Motor neuron (in vitro differentiated cells): ENCODE measurements around the gene ECI2. TPM values are rescaled to one million over a fixed set of nuclear protein-coding genes. Genes with fewer than 3 reads are reported as not detected.

Source experiments
- ATAC-seq, 8 experiments: fragments of 200-7000 bp; cut with Tn5 transposase; replicated peaks in 6 of 8; 2 replicates each; pipeline ENCODE4 v1.8.0; 2021; ENCODE audit warnings: mild to moderate bottlenecking in 8 of 8, moderate library complexity in 8 of 8
- H3K27ac ChIP-seq, 2 donors: fragments of 250-450 bp; sonication (Bioruptor Pico); 2 replicates each; pipeline ENCODE4 v1.9.0; 2021; ENCODE audit warnings: antibody characterized with exemption in 2 of 2, mild to moderate bottlenecking in 2 of 2, moderate library complexity in 1 of 2
- H3K4me1 ChIP-seq, 2 donors: fragments of 250-450 bp; sonication (Bioruptor Pico); replicated peaks in 1 of 2; 2 replicates each; pipeline ENCODE4 v1.6.1; 2021; ENCODE audit warnings: antibody characterized with exemption in 2 of 2, mild to moderate bottlenecking in 2 of 2, moderate library complexity in 1 of 2
- H3K4me3 ChIP-seq, 5 donors: fragments of 250-450 bp; sonication (Bioruptor Pico); 2 replicates each; pipeline ENCODE4 v1.9.0; 2021; ENCODE audit warnings: antibody characterized with exemption in 5 of 5, mild to moderate bottlenecking in 5 of 5, moderate library complexity in 4 of 5
- WGBS, 10 experiments: fragments of 450-650 bp; shearing (Covaris generic); methylation state at CpG; one replicate each; pipeline ENCODE4 v1.0.0; 2022; 5-methylcytosine and 5-hydroxymethylcytosine counted together
- in situ Hi-C, 9 experiments: fragments of 400-800 bp; cut with MboI; loops; one replicate each; pipeline ENCODE4 v1.15.0; 2021; ENCODE audit warnings: low sequenced_read_pairs in 9 of 9, low pct_unique_long_range_greater_than_20kb in 2 of 9; ENCODE audit not compliant: unreplicated experiment in 9 of 9
- total RNA-seq, 8 experiments: library from RNA; unstranded; fragments of 300-600 nt; gene quantifications; 2 replicates each; pipeline versions ENCODE4 v1.2.3 to v1.2.4, GENCODE V29; 2022

ECI2 gene
- total RNA-seq, 8 experiments from 2014 or later: 22.5 to 76.5 (median 40.2) TPM

DNA sequence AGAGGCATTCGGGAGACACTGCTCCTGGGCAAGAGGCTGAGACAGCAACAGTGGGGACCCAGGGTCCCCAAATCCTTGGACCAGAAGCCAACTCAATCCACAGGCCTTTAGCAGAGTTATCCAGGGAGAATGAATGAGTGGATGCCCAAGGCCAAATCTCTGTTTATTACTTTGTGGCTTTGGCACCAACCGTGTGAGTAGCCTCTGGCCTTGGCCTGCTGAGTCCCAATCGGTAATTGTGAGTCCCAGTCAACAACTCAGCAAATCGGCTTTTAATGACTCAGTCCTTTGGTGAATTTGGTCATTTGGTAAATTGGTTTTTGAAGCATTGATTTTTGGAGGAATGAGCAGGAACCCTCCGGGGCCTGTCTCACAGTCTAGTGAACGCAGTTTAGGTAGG lies 29.1 kb upstream of the ECI2 start:
- no peak overlapping the region for H3K4me3 ChIP-seq
- no peak overlapping the region for H3K27ac ChIP-seq
- 80 to 100% (median 97%) methylated on average over 1 to 6 of the region's 6 CpGs; no CpG with 5 or more reads in 3 of the 10 experiments for WGBS, 10 experiments
- peaks cover 13 to 23% of the 10 kb centered on the region in 2 donors for H3K4me1 ChIP-seq
- ATAC-seq: no peak
- in situ Hi-C loops: loop anchor here in 1 of 9 experiments (25.0 kb wide), 1 partner anchor 102 kb away; no protein-coding TSS in a partner anchor

- 64 to 100% (median 87%) methylated on average over 1 to 4 of the region's 4 CpGs; no CpG with 5 or more reads in 1 of the 10 experiments for WGBS, 10 experiments
- Histone ChIP-seq H3K4me1 (peaks cover 13 to 22% of the 10 kb centered on the region in 2 donors), H3K27ac (no peak overlapping the region), H3K4me3 (no peak overlapping the region)
- peak in 5 of 8 experiments; percentile 70 to 85 (median 78) for ATAC-seq
- in situ Hi-C loops: loop anchor here in 1 of 9 experiments (25.0 kb wide), 1 partner anchor 102 kb away; no protein-coding TSS in a partner anchor
These were observed 28.7 kb upstream of the ECI2 start for GRCh38 chr6:4164117-4164442.

- Histone ChIP-seq H3K4me3 (no peak overlapping the region), H3K4me1 (peaks cover 13 to 19% of the 10 kb centered on the region in 2 donors), H3K27ac (no peak overlapping the region)
- in situ Hi-C loops: loop anchor here in 1 of 9 experiments (25.0 kb wide), 1 partner anchor 101 kb away; no protein-coding TSS in a partner anchor
- 60 to 100% (median 84%) methylated on average over 2 to 10 of the region's 10 CpGs for WGBS, 10 experiments
- peak in 5 of 8 experiments; percentile 41 to 64 (median 51) for ATAC-seq
These were observed 28.2 kb upstream of the ECI2 start for GRCh38 chr6:4163408-4164116.

DNA sequence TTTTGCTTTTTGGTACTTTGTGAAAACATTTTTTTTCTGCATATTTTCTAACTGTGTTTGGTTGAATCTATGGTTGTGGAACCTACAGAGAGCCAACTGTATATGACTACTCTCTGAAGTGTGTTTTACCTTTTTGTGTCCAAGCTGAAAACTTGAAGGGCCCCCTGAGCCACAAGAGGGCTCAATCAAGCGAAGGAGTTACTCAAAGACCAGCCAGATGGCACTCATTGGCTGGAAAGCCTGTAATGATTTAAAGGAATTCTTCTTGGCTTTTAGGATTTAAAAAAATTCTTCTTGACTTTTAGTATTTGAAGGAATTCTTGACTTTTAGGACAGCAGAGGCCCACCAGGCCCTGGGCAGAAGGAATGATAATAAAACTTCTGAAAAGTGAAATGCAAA lies 27.0 kb upstream of the ECI2 start:
- 0 to 100% (median 80%) methylated on average over 1 of the region's 1 CpG; no CpG with 5 or more reads in 1 of the 10 experiments for WGBS, 10 experiments
- no peak overlapping the region for H3K27ac ChIP-seq
- H3K4me1 ChIP-seq: peaks cover 13 to 19% of the 10 kb centered on the region in 2 donors
- H3K4me3 ChIP-seq: no peak overlapping the region
- ATAC-seq: no peak
- in situ Hi-C loops: loop anchor here in 1 of 9 experiments (25.0 kb wide), 1 partner anchor 100 kb away; no protein-coding TSS in a partner anchor

DNA sequence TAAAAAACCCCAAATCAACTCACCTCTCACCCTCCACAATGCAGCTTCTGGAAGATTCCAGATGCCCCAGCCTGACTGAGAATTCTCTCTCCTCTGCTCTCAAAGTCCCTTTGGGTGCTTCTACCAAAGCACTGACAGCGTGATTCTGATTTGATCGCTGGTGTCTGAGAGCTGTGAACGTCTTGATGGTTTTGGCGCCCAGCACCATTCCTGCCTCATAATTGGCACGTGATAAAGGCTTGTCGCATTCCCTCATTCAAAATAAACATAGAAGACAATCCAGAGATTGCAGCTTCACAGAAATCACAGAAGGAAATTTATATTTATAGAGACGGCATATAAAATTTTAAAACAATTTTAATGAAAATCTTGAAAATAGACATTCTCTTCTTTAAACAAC lies 24.1 kb upstream of the ECI2 start:
- Histone ChIP-seq H3K4me3 (no peak overlapping the region), H3K27ac (no peak overlapping the region), H3K4me1 (peaks cover 6 to 12% of the 10 kb centered on the region in 2 donors)
- in situ Hi-C loops: loop anchor here in 1 of 9 experiments (25.0 kb wide), 1 partner anchor 97 kb away; no protein-coding TSS in a partner anchor
- 63 to 100% (median 93%) methylated on average over 3 to 7 of the region's 7 CpGs; no CpG with 5 or more reads in 2 of the 10 experiments for WGBS, 10 experiments
- ATAC-seq: no peak

DNA sequence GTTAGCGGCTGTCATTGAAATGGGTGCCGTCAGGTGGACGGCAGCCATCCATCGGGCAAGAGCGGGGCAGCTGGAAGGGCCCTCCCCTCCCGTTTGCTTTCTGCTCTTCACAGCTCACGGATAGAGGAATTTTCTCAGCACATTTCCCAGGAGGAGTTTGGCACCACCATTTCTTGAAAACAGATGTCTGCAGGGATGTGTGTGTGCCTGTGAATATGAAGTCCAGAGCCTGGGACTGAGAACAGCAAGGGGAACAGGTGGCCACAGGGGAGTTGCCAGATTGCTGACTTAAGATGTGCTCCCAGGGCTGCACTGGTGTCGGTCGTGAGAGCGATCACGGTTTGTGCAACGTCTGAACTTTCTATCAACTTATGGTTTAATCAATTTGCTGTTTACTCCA lies 22.1 kb upstream of the ECI2 start:
- Histone ChIP-seq H3K27ac (no peak overlapping the region), H3K4me3 (no peak overlapping the region), H3K4me1 (no peaks in the 10 kb centered on the region)
- in situ Hi-C loops: loop anchor here in 1 of 9 experiments (25.0 kb wide), 1 partner anchor 95 kb away; no protein-coding TSS in a partner anchor
- WGBS, 10 experiments: 7 to 95% (median 64%) methylated on average over 1 to 5 of the region's 12 CpGs
- ATAC-seq: no peak

- 0 to 13% (median 0%) methylated on average over 1 to 5 of the region's 6 CpGs for WGBS, 10 experiments
- in situ Hi-C loops: loop anchor here in 1 of 9 experiments (25.0 kb wide), 1 partner anchor 94 kb away; no protein-coding TSS in a partner anchor
- H3K27ac ChIP-seq: no peak overlapping the region
- no peaks in the 10 kb centered on the region for H3K4me1 ChIP-seq
- H3K4me3 ChIP-seq: no peak overlapping the region
- ATAC-seq: peak; percentile 83 to 96 (median 92)
These were observed 20.6 kb upstream of the ECI2 start for GRCh38 chr6:4155848-4156466.

DNA sequence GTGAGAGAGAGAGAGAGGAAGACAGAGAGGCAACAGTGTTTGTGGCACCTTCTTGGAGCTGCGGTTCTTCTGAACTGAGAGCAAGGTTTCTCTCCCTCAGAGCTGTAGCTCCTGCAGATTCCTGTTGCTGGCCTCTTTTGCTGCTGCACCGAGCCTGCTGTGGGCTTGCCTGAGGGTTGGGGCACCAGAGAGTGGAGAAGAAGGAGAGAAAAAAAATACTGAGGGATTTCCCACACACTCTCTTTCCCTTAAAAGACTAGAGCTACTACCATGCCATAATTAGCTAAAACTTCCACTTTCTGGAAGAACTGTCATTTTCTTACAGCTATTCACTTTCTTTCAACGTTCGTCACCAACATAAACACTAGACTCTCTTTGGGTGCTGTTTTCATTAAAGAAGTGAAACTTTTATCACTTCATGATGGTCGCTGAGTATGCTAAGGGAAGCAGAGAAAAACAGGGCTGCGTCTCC lies 18.2 kb upstream of the ECI2 start:
- Histone ChIP-seq H3K4me3 (no peak overlapping the region), H3K4me1 (no peaks in the 10 kb centered on the region), H3K27ac (no peak overlapping the region)
- ATAC-seq: no peak
- in situ Hi-C loops: loop anchor here in 1 of 9 experiments (25.0 kb wide), 1 partner anchor 91 kb away; no protein-coding TSS in a partner anchor
- WGBS, 10 experiments: 50 to 90% (median 69%) methylated on average over 1 to 6 of the region's 6 CpGs; no CpG with 5 or more reads in 2 of the 10 experiments

DNA sequence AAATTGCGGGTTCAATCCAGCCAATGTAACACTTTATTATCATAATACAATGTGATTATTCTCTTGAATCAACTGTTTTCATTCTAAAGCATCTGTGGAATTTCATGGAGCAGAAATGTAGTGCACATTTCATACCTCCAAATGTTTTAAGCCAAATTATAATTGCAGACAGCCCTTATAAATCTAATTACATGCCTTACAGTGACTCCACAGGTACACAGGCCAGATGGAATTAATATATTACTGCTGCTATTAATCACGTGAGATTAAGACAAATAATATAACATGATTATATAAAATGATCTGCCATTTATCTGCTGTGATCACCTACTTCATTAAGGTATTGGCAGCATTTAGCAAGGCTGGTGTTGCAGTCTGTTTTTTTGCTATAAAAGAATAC lies 9.7 kb upstream of the ECI2 start:
- no peak for ATAC-seq
- H3K4me3 ChIP-seq: no peak overlapping the region
- in situ Hi-C loops: no loop called here
- no peaks in the 10 kb centered on the region for H3K4me1 ChIP-seq
- WGBS, 10 experiments: 10 to 100% (median 84%) methylated on average over 1 to 2 of the region's 2 CpGs; no CpG with 5 or more reads in 1 of the 10 experiments
- H3K27ac ChIP-seq: no peak overlapping the region

- Histone ChIP-seq H3K4me1 (peaks cover 1 to 3% of the 10 kb centered on the region in 2 donors), H3K27ac (no peak overlapping the region), H3K4me3 (no peak overlapping the region)
- WGBS, 10 experiments: 70 to 100% (median 91%) methylated on average over 1 to 3 of the region's 3 CpGs
- no peak for ATAC-seq
- in situ Hi-C loops: no loop called here
These were observed 3.9 kb upstream of the ECI2 start for GRCh38 chr6:4139272-4139671.

GRCh38 chr6:4138186-4138585 lies 2.8 kb upstream of the ECI2 start:
- Histone ChIP-seq H3K4me1 (peaks cover 8% of the 10 kb centered on the region in 2 donors), H3K4me3 (no peak overlapping the region), H3K27ac (no peak overlapping the region)
- in situ Hi-C loops: no loop called here
- WGBS, 10 experiments: 68 to 94% (median 89%) methylated on average over 1 to 2 of the region's 3 CpGs; no CpG with 5 or more reads in 2 of the 10 experiments
- no peak for ATAC-seq

DNA sequence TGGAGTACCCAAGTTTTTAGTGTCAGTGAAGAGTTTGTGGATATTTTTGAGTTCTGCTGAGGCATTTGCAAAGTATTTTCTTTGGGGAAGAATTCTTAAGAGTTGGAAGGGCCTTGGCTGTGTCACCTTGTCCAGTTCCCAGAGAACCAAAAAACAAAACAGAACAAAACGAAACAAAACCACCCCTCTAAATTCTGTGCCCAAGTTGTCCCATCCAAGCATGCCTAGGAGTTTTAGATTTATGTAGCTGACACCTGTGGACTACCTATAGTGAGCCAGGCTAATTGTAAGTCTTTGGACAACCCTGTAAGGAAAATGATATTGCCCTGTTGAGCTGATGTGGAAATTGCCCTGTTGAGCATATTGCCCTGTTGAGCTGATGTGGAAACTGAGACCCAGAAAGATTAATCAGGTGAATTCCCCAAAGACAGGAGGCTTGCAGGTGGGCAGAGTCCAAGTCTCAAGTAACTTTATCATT lies 1.0 kb upstream of the ECI2 start:
- peak overlapping the region in 1 of 2 donors; percentile 57 for H3K27ac ChIP-seq
- 0 to 60% methylated on average over 1 of the region's 1 CpG; no CpG with 5 or more reads in 8 of the 10 experiments for WGBS, 10 experiments
- in situ Hi-C loops: no loop called here
- ATAC-seq: no peak
- peaks cover 8% of the 10 kb centered on the region in 2 donors for H3K4me1 ChIP-seq
- H3K4me3 ChIP-seq: peak overlapping the region; percentile 39 to 78 (median 56)
